Uterus (tissue), 4 donors: Measurements from ENCODE around the gene NAA60. TPM values are rescaled to one million over a fixed set of nuclear protein-coding genes. Genes with fewer than 3 reads are reported as not detected.

ENCODE experiments used
- DNase-seq, 2 donors: peaks; one replicate each; pipeline ENCODE4 v3.0.0-alpha.2; 2019 to 2020
- H3K27ac ChIP-seq, 2 donors: fragments of 200-600 bp; sonication (generic); 1 replicate in 1 of 2; 2 replicates in 1 of 2; pipeline ENCODE4 v1.5.1; 2016 to 2018
- H3K27me3 ChIP-seq, 2 donors: fragments of 200-600 bp; sonication (generic); one replicate each; pipeline ENCODE4 v1.5.1; 2018 to 2019; ENCODE audit warnings: control low read depth in 1 of 2
- H3K36me3 ChIP-seq, 2 donors: fragments of 200-600 bp; sonication (generic); one replicate each; pipeline ENCODE4 v1.5.1; 2019; ENCODE audit warnings: control low read depth in 1 of 2
- H3K4me1 ChIP-seq, 2 donors: fragments of 200-600 bp; sonication (generic); one replicate each; pipeline ENCODE4 v1.5.1; 2018 to 2019; ENCODE audit warnings: control low read depth in 1 of 2
- H3K4me3 ChIP-seq, 2 donors: fragments of 200-600 bp; sonication (generic); 1 replicate in 1 of 2; 2 replicates in 1 of 2; pipeline ENCODE4 v1.5.1; 2018 to 2019; ENCODE audit warnings: mild to moderate bottlenecking in 1 of 2
- H3K9me3 ChIP-seq, 2 donors: fragments of 200-600 bp; sonication (generic); one replicate each; pipeline ENCODE4 v1.5.1; 2019; ENCODE audit warnings: control low read depth in 1 of 2
- POLR2A ChIP-seq, 2 donors: fragments of 450-650 bp; IDR thresholded peaks; one replicate each; pipeline ENCODE4 v1.6.1; 2016; ENCODE audit warnings: antibody characterized with exemption in 2 of 2, mild to moderate bottlenecking in 1 of 2, moderate library complexity in 1 of 2
- intact Hi-C: fragments of 100-400 bp; cut with DNase I; formaldehyde crosslinking; loops from one replicate; pipeline ENCODE4 v1.15.1; 2023; ENCODE audit warnings: low total_unique reads
- total RNA-seq, 4 donors: library from RNA; depleted of rRNA in 3 of 4; stranded (reverse); fragments of >200 nt in 3 of 4; gene quantifications; one replicate each; pipeline versions ENCODE4 v1.1.0 to v1.2.4, GENCODE V29; 2014 to 2023
- TF ChIP-seq, protein P1 (sequence below), 4 experiments: fragments of 200-600 bp in 2 of 4; fragments of 450-650 bp in 2 of 4; sonication (generic) in 2 of 4; IDR thresholded peaks; one replicate each; pipeline ENCODE4 v1.5.1; 2016 to 2019; ENCODE audit warnings: antibody characterized with exemption in 4 of 4, mild to moderate bottlenecking in 2 of 4, moderate library complexity in 1 of 4
- donor health status: DM: yes; HTN: yes; CAD: no.

NAA60 gene
- total RNA-seq, 4 donors from 2014 or later: 17.4 to 45.1 (median 27.9) TPM

DNA sequence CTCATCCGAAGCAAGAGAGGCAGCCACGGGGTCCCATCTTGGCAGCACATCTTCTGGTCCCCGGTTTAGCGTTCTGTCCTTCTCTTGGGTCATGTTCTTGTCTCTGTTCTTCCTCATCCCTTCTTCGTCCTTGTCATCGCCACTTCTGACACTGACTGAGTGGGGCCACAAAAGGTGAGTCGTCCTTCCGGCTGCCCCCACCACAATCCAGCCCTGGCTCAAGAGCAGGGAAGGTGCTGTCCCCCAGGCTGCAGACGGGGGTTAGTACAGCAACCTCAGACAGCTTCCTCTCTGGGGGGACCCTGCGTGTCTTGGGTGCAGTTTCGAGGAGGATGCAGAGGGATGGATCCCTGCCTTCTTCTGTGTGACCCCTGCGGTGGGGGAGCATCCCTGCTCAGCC lies 21.8 kb downstream of the NAA60 start:
- intact Hi-C loops: no loop called here
- TF ChIP-seq, protein P1, sequence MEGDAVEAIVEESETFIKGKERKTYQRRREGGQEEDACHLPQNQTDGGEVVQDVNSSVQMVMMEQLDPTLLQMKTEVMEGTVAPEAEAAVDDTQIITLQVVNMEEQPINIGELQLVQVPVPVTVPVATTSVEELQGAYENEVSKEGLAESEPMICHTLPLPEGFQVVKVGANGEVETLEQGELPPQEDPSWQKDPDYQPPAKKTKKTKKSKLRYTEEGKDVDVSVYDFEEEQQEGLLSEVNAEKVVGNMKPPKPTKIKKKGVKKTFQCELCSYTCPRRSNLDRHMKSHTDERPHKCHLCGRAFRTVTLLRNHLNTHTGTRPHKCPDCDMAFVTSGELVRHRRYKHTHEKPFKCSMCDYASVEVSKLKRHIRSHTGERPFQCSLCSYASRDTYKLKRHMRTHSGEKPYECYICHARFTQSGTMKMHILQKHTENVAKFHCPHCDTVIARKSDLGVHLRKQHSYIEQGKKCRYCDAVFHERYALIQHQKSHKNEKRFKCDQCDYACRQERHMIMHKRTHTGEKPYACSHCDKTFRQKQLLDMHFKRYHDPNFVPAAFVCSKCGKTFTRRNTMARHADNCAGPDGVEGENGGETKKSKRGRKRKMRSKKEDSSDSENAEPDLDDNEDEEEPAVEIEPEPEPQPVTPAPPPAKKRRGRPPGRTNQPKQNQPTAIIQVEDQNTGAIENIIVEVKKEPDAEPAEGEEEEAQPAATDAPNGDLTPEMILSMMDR (IDR thresholded peaks at IDR 0.05): no peak
- TF ChIP-seq POLR2A (IDR thresholded peaks at IDR 0.05): no peak
- Histone ChIP-seq H3K36me3 (no peaks in the 10 kb centered on the region), H3K27ac (no peak overlapping the region), H3K4me1 (no peaks in the 10 kb centered on the region), H3K27me3 (no peaks in the 10 kb centered on the region), H3K4me3 (no peak overlapping the region), H3K9me3 (no peaks in the 10 kb centered on the region)
- DNase-seq: no peak

GRCh38 chr16:3465911-3466584 lies 22.6 kb downstream of the NAA60 start:
- DNase-seq: no peak
- no peaks in the 10 kb centered on the region for H3K4me1 ChIP-seq
- no peak overlapping the region for H3K27ac ChIP-seq
- no peaks in the 10 kb centered on the region for H3K9me3 ChIP-seq
- H3K4me3 ChIP-seq: no peak overlapping the region
- H3K36me3 ChIP-seq: no peaks in the 10 kb centered on the region
- TF ChIP-seq, protein P1 (IDR thresholded peaks at IDR 0.05): no peak
- TF ChIP-seq POLR2A (IDR thresholded peaks at IDR 0.05): no peak
- no peaks in the 10 kb centered on the region for H3K27me3 ChIP-seq
- intact Hi-C loops: no loop called here

- DNase-seq: no peak
- TF ChIP-seq, protein P1 (IDR thresholded peaks at IDR 0.05): no peak
- no peak for TF ChIP-seq POLR2A (IDR thresholded peaks at IDR 0.05)
- Histone ChIP-seq H3K27me3 (no peaks in the 10 kb centered on the region), H3K4me3 (no peak overlapping the region), H3K27ac (no peak overlapping the region), H3K36me3 (no peaks in the 10 kb centered on the region), H3K4me1 (no peaks in the 10 kb centered on the region), H3K9me3 (no peaks in the 10 kb centered on the region)
- intact Hi-C loops: no loop called here
Measured at GRCh38 chr16:3467182-3467581, 23.7 kb downstream of the NAA60 start.

GRCh38 chr16:3467921-3468320 lies 24.4 kb downstream of the NAA60 start:
- H3K36me3 ChIP-seq: no peaks in the 10 kb centered on the region
- no peaks in the 10 kb centered on the region for H3K9me3 ChIP-seq
- H3K27me3 ChIP-seq: no peaks in the 10 kb centered on the region
- H3K4me3 ChIP-seq: no peak overlapping the region
- no peak for TF ChIP-seq POLR2A (IDR thresholded peaks at IDR 0.05)
- TF ChIP-seq, protein P1 (IDR thresholded peaks at IDR 0.05): no peak
- intact Hi-C loops: no loop called here
- no peak for DNase-seq
- H3K27ac ChIP-seq: no peak overlapping the region
- H3K4me1 ChIP-seq: no peaks in the 10 kb centered on the region

DNA sequence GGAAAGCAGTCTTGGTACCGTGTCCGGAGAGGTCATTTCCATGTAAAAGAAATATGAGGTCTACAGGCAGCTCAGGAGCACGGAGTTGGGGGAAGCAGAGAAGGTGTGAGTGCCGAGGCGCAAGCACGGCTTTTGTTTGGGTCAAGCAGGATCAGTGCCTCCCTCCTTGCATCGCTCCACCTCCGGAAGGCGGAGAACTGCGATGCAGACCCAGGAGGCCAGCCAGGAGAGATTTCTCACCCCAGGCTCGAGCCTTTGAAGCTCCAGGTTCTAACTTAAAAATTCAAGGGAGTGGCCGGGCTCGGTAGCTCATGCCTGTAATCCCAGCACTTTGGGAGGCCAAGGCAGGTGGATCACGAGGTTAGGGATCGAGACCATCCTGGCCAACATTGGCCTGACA lies 25.0 kb downstream of the NAA60 start:
- TF ChIP-seq, protein P1 (IDR thresholded peaks at IDR 0.05): no peak
- no peak for TF ChIP-seq POLR2A (IDR thresholded peaks at IDR 0.05)
- intact Hi-C loops: no loop called here
- no peak overlapping the region for H3K4me3 ChIP-seq
- H3K9me3 ChIP-seq: no peaks in the 10 kb centered on the region
- H3K27ac ChIP-seq: no peak overlapping the region
- DNase-seq: no peak
- H3K27me3 ChIP-seq: no peaks in the 10 kb centered on the region
- no peaks in the 10 kb centered on the region for H3K36me3 ChIP-seq
- no peaks in the 10 kb centered on the region for H3K4me1 ChIP-seq
